CD8-positive, alpha-beta memory T cell (primary cell): ENCODE measurements around the gene CHML. TPM values are rescaled to one million over a fixed set of nuclear protein-coding genes. Genes with fewer than 3 reads are reported as not detected.

Source experiments
- CTCF ChIA-PET: fragments of 350-600 bp; sonication (Branson Sonifier 250); formaldehyde crosslinking; loops from one replicate; lab custom pipeline; 2021; ENCODE audit warnings: antibody characterized with exemption; lab: Charles Lee
- POLR2A ChIA-PET: fragments of 350-600 bp; sonication (Branson Sonifier 250); formaldehyde crosslinking; loops from one replicate; lab custom pipeline; 2021; ENCODE audit warnings: antibody characterized with exemption; lab: Charles Lee
- DNase-seq, 5 donors: peaks; one replicate each; pipeline versions ENCODE4 v3.0.0 to v3.0.0-alpha.2; 2020 to 2022; ENCODE audit warnings: mixed read lengths in 1 of 5
- H3K27ac ChIP-seq: one replicate; pipeline ENCODE4 v1.7.0; 2013; ENCODE audit warnings: low read depth, mild to moderate bottlenecking, low read length, moderate library complexity
- H3K27me3 ChIP-seq: 2 replicates; pipeline ENCODE4 v1.7.0; 2013; ENCODE audit warnings: low read length, mild to moderate bottlenecking; ENCODE audit not compliant: insufficient read depth, poor library complexity, severe bottlenecking
- H3K36me3 ChIP-seq: 2 replicates; pipeline ENCODE4 v1.7.0; 2013; ENCODE audit warnings: mild to moderate bottlenecking, low read length, moderate library complexity; ENCODE audit not compliant: insufficient read depth
- H3K4me1 ChIP-seq: 2 replicates; pipeline ENCODE4 v1.7.0; 2013; ENCODE audit warnings: mild to moderate bottlenecking, low read length, moderate library complexity; ENCODE audit not compliant: insufficient read depth
- H3K4me3 ChIP-seq: 2 replicates; pipeline ENCODE4 v1.7.0; 2013; ENCODE audit warnings: mild to moderate bottlenecking, low read length
- H3K9me3 ChIP-seq: 2 replicates; pipeline ENCODE4 v1.7.0; 2013; ENCODE audit warnings: mild to moderate bottlenecking, low read length
- H3K27ac Mint-ChIP-seq, 8 donors: one replicate each; pipeline ENCODE4 v1.8.0; 2020 to 2021; ENCODE audit warnings: mixed read lengths in 8 of 8, mild to moderate bottlenecking in 6 of 8, inconsistent platforms in 3 of 8, moderate library complexity in 3 of 8
- H3K27me3 Mint-ChIP-seq, 2 donors: one replicate each; pipeline ENCODE4 v1.8.0; 2020 to 2021; ENCODE audit warnings: mixed read lengths in 2 of 2, mild to moderate bottlenecking in 1 of 2, moderate library complexity in 1 of 2
- H3K36me3 Mint-ChIP-seq, 3 donors: one replicate each; pipeline ENCODE4 v1.8.0; 2020 to 2021; ENCODE audit warnings: mixed read lengths in 3 of 3, inconsistent platforms in 1 of 3, mild to moderate bottlenecking in 1 of 3
- H3K4me1 Mint-ChIP-seq, 3 donors: one replicate each; pipeline ENCODE4 v1.8.0; 2020 to 2021; ENCODE audit warnings: mixed read lengths in 3 of 3, inconsistent platforms in 1 of 3, mild to moderate bottlenecking in 1 of 3
- H3K4me3 Mint-ChIP-seq, 7 donors: one replicate each; pipeline ENCODE4 v1.8.0; 2020 to 2021; ENCODE audit warnings: mixed read lengths in 7 of 7, mild to moderate bottlenecking in 6 of 7, moderate library complexity in 4 of 7, inconsistent platforms in 2 of 7
- H3K9me3 Mint-ChIP-seq, 5 donors: one replicate each; pipeline ENCODE4 v1.8.0; 2020 to 2022; ENCODE audit warnings: mixed read lengths in 5 of 5, mild to moderate bottlenecking in 3 of 5, moderate library complexity in 2 of 5, inconsistent platforms in 1 of 5
- polyA plus RNA-seq: library from polyadenylated mRNA; unstranded; fragments of 300-500 nt; fragmentation: Illumina TruSeq; gene quantifications from one replicate; pipeline ENCODE4 v1.2.3, GENCODE V29; 2021
- total RNA-seq, 2 experiments: library from RNA; stranded (reverse); gene quantifications; one replicate each; pipeline ENCODE4 v1.2.3, GENCODE V29; 2021

Gene CHML
- total and polyA plus RNA-seq, 3 experiments from 2014 or later, result 3.9 to 21.6 (median 20.3) TPM

DNA sequence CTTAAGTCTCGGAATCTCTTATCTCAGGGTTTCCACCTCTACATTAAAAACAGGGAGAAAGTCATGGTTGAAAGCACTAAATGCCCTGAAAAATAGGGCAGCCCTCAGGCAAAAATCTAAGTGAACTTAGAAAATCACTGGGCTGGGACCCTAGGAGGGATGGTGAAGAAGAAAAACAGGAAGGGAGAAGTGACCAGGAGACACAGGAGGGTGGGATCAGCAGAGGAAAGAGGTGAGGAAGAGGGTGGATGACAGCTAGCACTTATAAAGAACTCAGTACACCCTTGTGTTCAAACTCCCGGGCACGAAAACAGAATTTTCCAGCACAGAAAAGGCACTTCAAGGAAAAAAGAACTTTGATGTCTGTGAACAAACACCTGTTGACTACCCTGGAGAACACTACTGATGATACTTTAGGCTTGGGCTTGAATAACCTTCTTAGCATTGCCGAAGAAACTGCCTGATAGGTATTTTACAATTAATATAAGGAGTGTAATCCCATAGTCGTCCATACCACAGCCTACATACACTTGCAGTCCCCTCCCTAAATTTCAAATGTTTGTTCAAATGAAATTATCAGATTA lies 2.0 kb downstream of the CHML start:
- ChIA-PET POLR2A (no interaction called here), CTCF (interaction anchor here (1.2 kb wide), 1 partner anchor 11 kb away, joined by 3 read pairs; no protein-coding TSS in a partner anchor)

DNA sequence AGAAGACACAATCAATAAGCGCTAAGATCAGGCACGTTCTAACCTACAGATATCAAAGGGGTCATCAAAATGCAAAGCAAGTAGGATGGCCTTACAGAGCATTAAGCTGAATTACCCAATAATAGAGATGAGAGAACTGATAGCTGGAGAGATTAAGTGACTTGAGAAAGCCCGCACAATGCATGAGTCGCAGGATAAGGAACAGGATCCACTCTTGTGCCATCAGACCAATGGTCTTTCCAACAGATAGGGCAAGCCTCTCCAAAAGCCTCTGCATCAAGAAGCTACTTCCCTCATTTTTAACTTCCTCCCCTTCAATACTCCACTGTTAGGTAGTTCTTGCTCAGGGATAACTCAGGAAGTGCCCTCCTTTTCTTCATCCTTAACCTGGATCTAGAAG lies 2.6 kb downstream of the CHML start:
- peaks cover 31 to 52% (median 43%) of the 10 kb centered on the region in 3 donors for H3K4me1 Mint-ChIP-seq
- no peaks in the 10 kb centered on the region for H3K9me3 ChIP-seq
- H3K27ac Mint-ChIP-seq, result peak overlapping the region in 2 of 8 donors; percentile 18 to 38
- H3K4me1 ChIP-seq, result peaks cover 33% of the 10 kb centered on the region
- ChIA-PET CTCF (no interaction called here), POLR2A (no interaction called here)
- peaks cover 7 to 17% (median 9%) of the 10 kb centered on the region in 3 donors for H3K36me3 Mint-ChIP-seq
- H3K27ac ChIP-seq, result no peak overlapping the region
- no peaks in the 10 kb centered on the region for H3K27me3 ChIP-seq
- H3K9me3 Mint-ChIP-seq, result peaks cover 0 to 6% (median 0%) of the 10 kb centered on the region in 5 donors
- peak overlapping the region; percentile 4 to 91 (median 53) for H3K4me3 Mint-ChIP-seq
- no peaks in the 10 kb centered on the region for H3K27me3 Mint-ChIP-seq
- H3K36me3 ChIP-seq, result no peaks in the 10 kb centered on the region
- H3K4me3 ChIP-seq, result no peak overlapping the region
- DNase-seq, result no peak

More for the DNA sequence above, 2.0 kb downstream of the CHML start:
- no peaks in the 10 kb centered on the region for H3K27me3 ChIP-seq
- H3K27ac Mint-ChIP-seq, result peak overlapping the region in 3 of 8 donors; percentile 13 to 38 (median 18)
- H3K27me3 Mint-ChIP-seq, result no peaks in the 10 kb centered on the region
- H3K4me1 Mint-ChIP-seq, result peaks cover 31 to 52% (median 43%) of the 10 kb centered on the region in 3 donors
- DNase-seq, result no peak
- peak overlapping the region; percentile 33 to 94 (median 53) for H3K4me3 Mint-ChIP-seq
- H3K36me3 Mint-ChIP-seq, result peaks cover 7 to 17% (median 9%) of the 10 kb centered on the region in 3 donors
- H3K9me3 Mint-ChIP-seq, result peaks cover 0 to 7% (median 0%) of the 10 kb centered on the region in 5 donors
- H3K4me3 ChIP-seq, result peak overlapping the region; percentile 21
- peak overlapping the region; percentile 38 for H3K27ac ChIP-seq
- H3K36me3 ChIP-seq, result no peaks in the 10 kb centered on the region
- peaks cover 33% of the 10 kb centered on the region for H3K4me1 ChIP-seq
- no peaks in the 10 kb centered on the region for H3K9me3 ChIP-seq

GRCh38 chr1:241637046-241637590 lies 3.1 kb downstream of the CHML start:
- no peak for DNase-seq
- ChIA-PET POLR2A (no interaction called here), CTCF (no interaction called here)
- Histone ChIP-seq H3K27ac (no peak overlapping the region), H3K4me3 (no peak overlapping the region), H3K9me3 (no peaks in the 10 kb centered on the region), H3K4me1 (peaks cover 33% of the 10 kb centered on the region), H3K27me3 (no peaks in the 10 kb centered on the region), H3K36me3 (no peaks in the 10 kb centered on the region)
- peaks cover 31 to 52% (median 43%) of the 10 kb centered on the region in 3 donors for H3K4me1 Mint-ChIP-seq
- peak overlapping the region in 5 of 7 donors; percentile 4 to 91 (median 53) for H3K4me3 Mint-ChIP-seq
- peaks cover 0 to 3% (median 0%) of the 10 kb centered on the region in 5 donors for H3K9me3 Mint-ChIP-seq
- no peak overlapping the region for H3K27ac Mint-ChIP-seq
- no peaks in the 10 kb centered on the region for H3K27me3 Mint-ChIP-seq
- peaks cover 7 to 18% (median 10%) of the 10 kb centered on the region in 3 donors for H3K36me3 Mint-ChIP-seq

DNA sequence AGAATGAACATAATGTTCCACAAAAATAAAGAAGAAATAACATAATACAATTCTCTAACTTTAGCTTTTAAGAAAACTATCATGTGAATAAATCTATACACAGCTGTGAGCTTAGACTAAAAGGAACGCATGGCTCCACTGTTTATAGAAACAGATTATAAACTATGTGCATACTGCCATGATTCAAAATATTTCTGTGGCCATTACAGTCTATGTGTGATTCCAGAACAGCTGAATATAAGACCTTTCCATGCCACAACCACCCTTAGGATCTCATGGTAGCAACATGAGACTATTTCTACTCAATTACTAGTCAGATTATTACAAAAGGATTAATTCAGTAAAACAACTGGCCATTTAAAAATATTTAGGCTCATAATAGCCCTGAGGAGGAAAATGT lies 3.9 kb downstream of the CHML start:
- Histone ChIP-seq H3K36me3 (no peaks in the 10 kb centered on the region), H3K4me3 (no peak overlapping the region), H3K4me1 (peaks cover 33% of the 10 kb centered on the region), H3K27ac (no peak overlapping the region), H3K27me3 (no peaks in the 10 kb centered on the region), H3K9me3 (no peaks in the 10 kb centered on the region)
- no peak for DNase-seq
- Mint-ChIP-seq H3K9me3 (no peaks in the 10 kb centered on the region), H3K4me3 (no peak overlapping the region), H3K36me3 (peaks cover 7 to 20% (median 11%) of the 10 kb centered on the region in 3 donors), H3K27ac (no peak overlapping the region), H3K27me3 (no peaks in the 10 kb centered on the region), H3K4me1 (peaks cover 32 to 52% (median 43%) of the 10 kb centered on the region in 3 donors)
- CTCF ChIA-PET, result no interaction called here
- POLR2A ChIA-PET, result no interaction called here

GRCh38 chr1:241635556-241636152 lies 4.5 kb downstream of the CHML start:
- ChIA-PET CTCF (no interaction called here), POLR2A (no interaction called here)
- DNase-seq, result no peak
- Histone ChIP-seq H3K27ac (no peak overlapping the region), H3K9me3 (no peaks in the 10 kb centered on the region), H3K4me3 (no peak overlapping the region), H3K4me1 (peaks cover 30% of the 10 kb centered on the region), H3K36me3 (no peaks in the 10 kb centered on the region), H3K27me3 (no peaks in the 10 kb centered on the region)
- H3K27ac Mint-ChIP-seq, result no peak overlapping the region
- H3K4me1 Mint-ChIP-seq, result peaks cover 31 to 47% (median 37%) of the 10 kb centered on the region in 3 donors
- no peaks in the 10 kb centered on the region for H3K27me3 Mint-ChIP-seq
- peaks cover 7 to 20% (median 11%) of the 10 kb centered on the region in 3 donors for H3K36me3 Mint-ChIP-seq
- H3K4me3 Mint-ChIP-seq, result no peak overlapping the region
- H3K9me3 Mint-ChIP-seq, result no peaks in the 10 kb centered on the region

- H3K27ac ChIP-seq, result no peak overlapping the region
- H3K36me3 Mint-ChIP-seq, result peaks cover 7 to 20% (median 11%) of the 10 kb centered on the region in 3 donors
- no peaks in the 10 kb centered on the region for H3K9me3 ChIP-seq
- CTCF ChIA-PET, result no interaction called here
- H3K4me1 Mint-ChIP-seq, result peaks cover 25 to 41% (median 27%) of the 10 kb centered on the region in 3 donors
- H3K27me3 ChIP-seq, result no peaks in the 10 kb centered on the region
- POLR2A ChIA-PET, result no interaction called here
- H3K4me3 ChIP-seq, result no peak overlapping the region
- no peak for DNase-seq
- H3K9me3 Mint-ChIP-seq, result no peaks in the 10 kb centered on the region
- H3K36me3 ChIP-seq, result no peaks in the 10 kb centered on the region
- no peaks in the 10 kb centered on the region for H3K27me3 Mint-ChIP-seq
- no peak overlapping the region for H3K27ac Mint-ChIP-seq
- H3K4me3 Mint-ChIP-seq, result no peak overlapping the region
- peaks cover 21% of the 10 kb centered on the region for H3K4me1 ChIP-seq
Observed at GRCh38 chr1:241632987-241633386, 7.2 kb downstream of the CHML start.

DNA sequence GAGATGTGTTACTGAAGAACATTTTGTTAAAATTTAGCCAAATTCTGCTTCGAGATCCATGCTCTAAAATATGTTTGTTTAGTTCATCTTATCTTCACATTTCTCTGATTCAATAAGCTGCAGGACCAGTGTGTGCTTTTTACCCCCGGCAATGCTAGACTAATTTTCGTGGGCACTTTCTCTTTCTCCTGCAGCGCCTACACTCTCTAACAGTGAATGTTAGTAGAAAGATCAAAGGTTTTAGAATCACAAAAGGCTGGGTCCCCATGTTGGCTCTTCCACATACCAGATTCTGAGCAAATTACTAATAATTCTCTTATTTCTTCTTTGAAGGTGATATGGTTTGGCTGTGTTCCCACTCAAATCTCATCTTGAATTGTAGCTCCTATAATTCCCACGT lies 8.5 kb downstream of the CHML start:
- H3K9me3 Mint-ChIP-seq, result no peaks in the 10 kb centered on the region
- H3K27ac ChIP-seq, result no peak overlapping the region
- H3K4me1 Mint-ChIP-seq, result peaks cover 20 to 37% (median 22%) of the 10 kb centered on the region in 3 donors
- peaks cover 17% of the 10 kb centered on the region for H3K4me1 ChIP-seq
- H3K36me3 Mint-ChIP-seq, result peaks cover 7 to 20% (median 11%) of the 10 kb centered on the region in 3 donors
- H3K27me3 Mint-ChIP-seq, result no peaks in the 10 kb centered on the region
- CTCF ChIA-PET, result no interaction called here
- H3K27me3 ChIP-seq, result no peaks in the 10 kb centered on the region
- H3K4me3 Mint-ChIP-seq, result no peak overlapping the region
- H3K36me3 ChIP-seq, result no peaks in the 10 kb centered on the region
- POLR2A ChIA-PET, result no interaction called here
- H3K4me3 ChIP-seq, result no peak overlapping the region
- peak in 1 of 5 donors; percentile 18 for DNase-seq
- no peak overlapping the region for H3K27ac Mint-ChIP-seq
- no peaks in the 10 kb centered on the region for H3K9me3 ChIP-seq

DNA sequence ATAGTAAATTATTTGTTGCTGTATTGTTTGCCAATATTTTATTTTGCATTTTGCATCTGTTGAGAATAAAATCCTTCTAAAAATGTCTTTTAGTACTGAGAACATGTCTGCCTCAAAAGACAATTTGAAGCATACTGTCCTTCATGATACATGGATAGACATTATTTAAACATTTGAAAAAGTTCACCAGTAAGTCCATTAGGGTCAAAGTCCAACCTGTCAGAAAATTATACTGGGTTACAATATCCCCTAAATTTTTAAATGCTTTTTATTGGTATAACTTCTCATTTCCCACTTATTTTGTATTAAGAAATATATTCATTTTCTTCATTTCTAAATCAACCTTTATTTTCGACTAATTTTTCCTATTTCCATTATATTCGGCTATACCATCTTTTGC lies 9.3 kb downstream of the CHML start:
- Histone ChIP-seq H3K4me3 (no peak overlapping the region), H3K9me3 (no peaks in the 10 kb centered on the region), H3K36me3 (no peaks in the 10 kb centered on the region), H3K4me1 (peaks cover 11% of the 10 kb centered on the region), H3K27ac (no peak overlapping the region), H3K27me3 (no peaks in the 10 kb centered on the region)
- CTCF ChIA-PET, result no interaction called here
- DNase-seq, result no peak
- no peak overlapping the region for H3K27ac Mint-ChIP-seq
- POLR2A ChIA-PET, result no interaction called here
- H3K27me3 Mint-ChIP-seq, result no peaks in the 10 kb centered on the region
- H3K4me1 Mint-ChIP-seq, result peaks cover 17 to 32% (median 18%) of the 10 kb centered on the region in 3 donors
- no peaks in the 10 kb centered on the region for H3K9me3 Mint-ChIP-seq
- no peak overlapping the region for H3K4me3 Mint-ChIP-seq
- H3K36me3 Mint-ChIP-seq, result peaks cover 7 to 20% (median 11%) of the 10 kb centered on the region in 3 donors
